ENCODE measurements around the gene IGFL4.

DNA sequence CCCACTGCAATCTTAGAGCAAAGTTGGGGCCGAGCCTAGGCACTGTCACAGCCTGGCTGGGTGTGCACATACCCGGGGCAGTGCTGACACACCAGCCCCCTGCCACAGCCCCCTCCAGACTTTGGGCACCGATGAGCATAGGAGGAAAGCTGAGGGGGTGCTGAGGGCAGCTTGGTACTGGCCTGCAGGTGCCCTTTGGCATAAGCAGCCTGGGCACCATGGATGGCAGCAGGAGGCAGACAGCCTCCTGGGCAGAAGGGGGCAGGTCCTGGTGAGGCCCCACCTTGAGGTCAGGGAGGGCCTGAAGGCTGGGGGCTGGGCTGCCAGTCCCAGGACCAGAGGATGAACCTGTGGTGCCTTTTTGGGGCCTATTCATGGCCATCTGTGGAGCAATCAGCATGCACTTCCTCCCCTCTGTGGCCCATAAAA is 8.2 kb downstream of the IGFL4 start:
- TF ChIP-seq, protein P1, sequence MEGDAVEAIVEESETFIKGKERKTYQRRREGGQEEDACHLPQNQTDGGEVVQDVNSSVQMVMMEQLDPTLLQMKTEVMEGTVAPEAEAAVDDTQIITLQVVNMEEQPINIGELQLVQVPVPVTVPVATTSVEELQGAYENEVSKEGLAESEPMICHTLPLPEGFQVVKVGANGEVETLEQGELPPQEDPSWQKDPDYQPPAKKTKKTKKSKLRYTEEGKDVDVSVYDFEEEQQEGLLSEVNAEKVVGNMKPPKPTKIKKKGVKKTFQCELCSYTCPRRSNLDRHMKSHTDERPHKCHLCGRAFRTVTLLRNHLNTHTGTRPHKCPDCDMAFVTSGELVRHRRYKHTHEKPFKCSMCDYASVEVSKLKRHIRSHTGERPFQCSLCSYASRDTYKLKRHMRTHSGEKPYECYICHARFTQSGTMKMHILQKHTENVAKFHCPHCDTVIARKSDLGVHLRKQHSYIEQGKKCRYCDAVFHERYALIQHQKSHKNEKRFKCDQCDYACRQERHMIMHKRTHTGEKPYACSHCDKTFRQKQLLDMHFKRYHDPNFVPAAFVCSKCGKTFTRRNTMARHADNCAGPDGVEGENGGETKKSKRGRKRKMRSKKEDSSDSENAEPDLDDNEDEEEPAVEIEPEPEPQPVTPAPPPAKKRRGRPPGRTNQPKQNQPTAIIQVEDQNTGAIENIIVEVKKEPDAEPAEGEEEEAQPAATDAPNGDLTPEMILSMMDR (IDR thresholded peaks at IDR 0.05; ENCODE audit: insufficient read depth, low read depth, low read length) = no peak
- no peak for TF ChIP-seq EZH2 (IDR thresholded peaks at IDR 0.05; ENCODE audit: insufficient read depth, low read length)

All from astrocyte (in vitro differentiated cells and primary cell).